ENCODE measurements around the gene ZFAND3. TPM values are rescaled to one million over a fixed set of nuclear protein-coding genes. Genes with fewer than 3 reads are reported as not detected.
A peak's percentile ranks its signal among the peaks of the same experiment; 100 is the strongest.

ZFAND3 gene
- total RNA-seq, 1 experiment from 2014 or later = 75.0 TPM

- Mint-ChIP-seq H3K4me3 (ENCODE audit: low read depth, unreplicated experiment) (no peak overlapping the region), H3K27me3 (ENCODE audit: unreplicated experiment) (no peaks in the 10 kb centered on the region), H3K9me3 (ENCODE audit: low read depth, unreplicated experiment) (no peaks in the 10 kb centered on the region), H3K4me1 (ENCODE audit: low read depth, unreplicated experiment) (no peaks in the 10 kb centered on the region), H3K36me3 (ENCODE audit: insufficient read depth, unreplicated experiment) (no peaks in the 10 kb centered on the region), H3K27ac (ENCODE audit: unreplicated experiment) (no peak overlapping the region)
- intact Hi-C loops (cut with micrococcal nuclease; ENCODE audit: unreplicated experiment) = no loop called here
- TF ChIP-seq CTCF (IDR thresholded peaks at IDR 0.05; ENCODE audit: unreplicated experiment) = no peak
- CTCF ChIA-PET = interaction anchor here (0.5 to 1.0 kb wide), 4 partner anchors 12 to 386 kb away, joined by 3 to 12 read pairs (median 5); no protein-coding TSS in a partner anchor
- no TSS peak for BruUV-seq (replicated peaks)
- no peak for DNase-seq
These were observed 185.4 kb downstream of the ZFAND3 start for GRCh38 chr6:38004908-38005307.

- CTCF ChIA-PET = interaction anchor here (0.6 to 1.2 kb wide), 3 partner anchors 9 to 478 kb away, joined by 3 to 5 read pairs (median 4); no protein-coding TSS in a partner anchor
- DNase-seq = no peak
- H3K36me3 Mint-ChIP-seq (ENCODE audit: insufficient read depth, unreplicated experiment) = peaks cover 4% of the 10 kb centered on the region
- no TSS peak for BruUV-seq (replicated peaks)
- no peak for TF ChIP-seq CTCF (IDR thresholded peaks at IDR 0.05; ENCODE audit: unreplicated experiment)
- no peaks in the 10 kb centered on the region for H3K9me3 Mint-ChIP-seq (ENCODE audit: low read depth, unreplicated experiment)
- H3K4me3 Mint-ChIP-seq (ENCODE audit: low read depth, unreplicated experiment) = no peak overlapping the region
- intact Hi-C loops (cut with micrococcal nuclease; ENCODE audit: unreplicated experiment) = loop anchor here (1.0 to 10.0 kb wide), 4 partner anchors 150 to 317 kb away; partner anchors contain the start of gene MDGA1
- H3K27me3 Mint-ChIP-seq (ENCODE audit: unreplicated experiment) = no peaks in the 10 kb centered on the region
- no peaks in the 10 kb centered on the region for H3K4me1 Mint-ChIP-seq (ENCODE audit: low read depth, unreplicated experiment)
- no peak overlapping the region for H3K27ac Mint-ChIP-seq (ENCODE audit: unreplicated experiment)
These were observed 192.4 kb downstream of the ZFAND3 start for GRCh38 chr6:38011937-38012336.

GRCh38 chr6:38012573-38012972 is 193.0 kb downstream of the ZFAND3 start:
- Mint-ChIP-seq H3K4me1 (ENCODE audit: low read depth, unreplicated experiment) (no peaks in the 10 kb centered on the region), H3K27me3 (ENCODE audit: unreplicated experiment) (no peaks in the 10 kb centered on the region), H3K36me3 (ENCODE audit: insufficient read depth, unreplicated experiment) (peaks cover 4% of the 10 kb centered on the region), H3K4me3 (ENCODE audit: low read depth, unreplicated experiment) (no peak overlapping the region), H3K27ac (ENCODE audit: unreplicated experiment) (no peak overlapping the region), H3K9me3 (ENCODE audit: low read depth, unreplicated experiment) (no peaks in the 10 kb centered on the region)
- CTCF ChIA-PET = interaction anchor here (1.2 kb wide), 1 partner anchor 221 kb away, joined by 5 read pairs; no protein-coding TSS in a partner anchor
- intact Hi-C loops (cut with micrococcal nuclease; ENCODE audit: unreplicated experiment) = loop anchor here (1.0 to 10.0 kb wide), 4 partner anchors 150 to 318 kb away; partner anchors contain the start of gene MDGA1
- peak; percentile 85 for TF ChIP-seq CTCF (IDR thresholded peaks at IDR 0.05; ENCODE audit: unreplicated experiment)
- no TSS peak for BruUV-seq (replicated peaks)
- DNase-seq = peak; percentile 54

GRCh38 chr6:38015341-38015740 is 195.8 kb downstream of the ZFAND3 start:
- Mint-ChIP-seq H3K27ac (ENCODE audit: unreplicated experiment) (no peak overlapping the region), H3K36me3 (ENCODE audit: insufficient read depth, unreplicated experiment) (no peaks in the 10 kb centered on the region), H3K4me3 (ENCODE audit: low read depth, unreplicated experiment) (no peak overlapping the region), H3K27me3 (ENCODE audit: unreplicated experiment) (no peaks in the 10 kb centered on the region), H3K9me3 (ENCODE audit: low read depth, unreplicated experiment) (no peaks in the 10 kb centered on the region), H3K4me1 (ENCODE audit: low read depth, unreplicated experiment) (peaks cover 8% of the 10 kb centered on the region)
- intact Hi-C loops (cut with micrococcal nuclease; ENCODE audit: unreplicated experiment) = loop anchor here (10.0 kb wide), 1 partner anchor 321 kb away; the partner anchor contains the start of gene MDGA1
- BruUV-seq (replicated peaks) = no TSS peak
- CTCF ChIA-PET = no interaction called here
- DNase-seq = no peak
- TF ChIP-seq CTCF (IDR thresholded peaks at IDR 0.05; ENCODE audit: unreplicated experiment) = no peak

Data from Calu3 (cell line).